Adipocyte (in vitro differentiated cells): ENCODE measurements around the gene NEU4.

ENCODE experiments used
- DNase-seq: peaks from one replicate; pipeline ENCODE4 v3.0.0-alpha.2; 2015; ENCODE audit warnings: low read depth
- H3K27me3 ChIP-seq: replicated peaks from 2 replicates; pipeline ENCODE4 v1.7.0; 2013; ENCODE audit warnings: mild to moderate bottlenecking, low read length, moderate library complexity; ENCODE audit not compliant: control insufficient read depth, insufficient read depth
- H3K36me3 ChIP-seq: 2 replicates; pipeline ENCODE4 v1.7.0; 2013; ENCODE audit warnings: low read length, mild to moderate bottlenecking, moderate library complexity; ENCODE audit not compliant: control insufficient read depth, insufficient read depth, severe bottlenecking
- H3K4me1 ChIP-seq: 2 replicates; pipeline ENCODE4 v1.7.0; 2013; ENCODE audit warnings: mild to moderate bottlenecking, low read length, moderate library complexity; ENCODE audit not compliant: control insufficient read depth, insufficient read depth
- H3K4me3 ChIP-seq: 2 replicates; pipeline ENCODE4 v1.7.0; 2013; ENCODE audit warnings: mild to moderate bottlenecking, low read length, moderate library complexity
- H3K9ac ChIP-seq: 2 replicates; pipeline ENCODE4 v1.7.0; 2013; ENCODE audit warnings: mild to moderate bottlenecking, low read length, moderate library complexity
- H3K9me3 ChIP-seq: 2 replicates; pipeline ENCODE4 v1.7.0; 2013; ENCODE audit warnings: mild to moderate bottlenecking, low read length, moderate library complexity; ENCODE audit not compliant: control insufficient read depth

The NEU4 gene

GRCh38 chr2:241855245-241855887, 46.4 kb downstream of the NEU4 start:
- no peaks in the 10 kb centered on the region for H3K36me3 ChIP-seq
- peaks cover 15% of the 10 kb centered on the region for H3K4me1 ChIP-seq
- DNase-seq: no peak
- no peak overlapping the region for H3K9ac ChIP-seq
- no peaks in the 10 kb centered on the region for H3K9me3 ChIP-seq
- H3K4me3 ChIP-seq: no peak overlapping the region
- H3K27me3 ChIP-seq: peaks cover 18% of the 10 kb centered on the region

DNA sequence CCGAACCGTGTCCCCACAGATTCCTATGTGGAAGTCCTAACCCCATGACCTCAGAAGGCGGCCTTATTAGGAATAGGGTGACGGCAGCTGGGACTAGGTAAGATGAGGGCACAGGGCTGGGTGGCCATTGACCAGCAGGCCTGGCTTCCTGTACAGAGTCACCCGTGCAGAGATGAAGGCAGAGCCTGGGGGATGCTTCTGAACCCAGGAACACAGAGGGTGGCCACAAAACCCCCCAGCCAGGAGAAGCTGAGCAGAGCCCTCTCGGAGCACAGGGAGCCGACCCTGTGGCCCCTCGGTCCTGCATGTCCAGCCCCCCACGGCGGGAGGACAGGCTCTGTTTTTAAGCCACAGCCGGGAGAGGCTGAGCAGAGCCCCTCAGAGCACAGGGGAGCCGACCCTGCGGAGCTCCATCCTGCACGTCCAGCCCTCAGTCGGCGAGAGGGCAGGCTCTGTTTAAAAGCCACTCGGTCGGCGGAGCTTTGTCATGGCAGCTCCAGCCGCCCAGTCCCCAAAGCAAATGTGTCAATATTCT, 47.0 kb downstream of the NEU4 start:
- Histone ChIP-seq H3K9ac (no peak overlapping the region), H3K4me3 (no peak overlapping the region), H3K36me3 (no peaks in the 10 kb centered on the region), H3K9me3 (no peaks in the 10 kb centered on the region), H3K4me1 (peaks cover 16% of the 10 kb centered on the region), H3K27me3 (peaks cover 14% of the 10 kb centered on the region)
- DNase-seq: no peak

GRCh38 chr2:241857041-241857541, 48.1 kb downstream of the NEU4 start:
- no peaks in the 10 kb centered on the region for H3K36me3 ChIP-seq
- H3K4me3 ChIP-seq: no peak overlapping the region
- H3K27me3 ChIP-seq: peaks cover 16% of the 10 kb centered on the region
- H3K4me1 ChIP-seq: peaks cover 16% of the 10 kb centered on the region
- no peak for DNase-seq
- no peak overlapping the region for H3K9ac ChIP-seq
- no peaks in the 10 kb centered on the region for H3K9me3 ChIP-seq

GRCh38 chr2:241857572-241858121, 48.7 kb downstream of the NEU4 start:
- no peak for DNase-seq
- peaks cover 16% of the 10 kb centered on the region for H3K4me1 ChIP-seq
- peaks cover 16% of the 10 kb centered on the region for H3K27me3 ChIP-seq
- H3K9ac ChIP-seq: no peak overlapping the region
- H3K9me3 ChIP-seq: no peaks in the 10 kb centered on the region
- H3K4me3 ChIP-seq: no peak overlapping the region
- no peaks in the 10 kb centered on the region for H3K36me3 ChIP-seq

GRCh38 chr2:241858206-241859016, 49.4 kb downstream of the NEU4 start, which contains the start of gene PDCD1:
Gene PDCD1, minus strand, starts transcription at chr2:241858894. Its CDS starts 56 bp downstream, at chr2:241858838.
- Histone ChIP-seq H3K27me3 (peaks cover 18% of the 10 kb centered on the region), H3K9ac (peak within 1 kb of the TSS; percentile 43), H3K4me3 (peak within 1 kb of the TSS; percentile 28), H3K9me3 (no peaks in the 10 kb centered on the region), H3K36me3 (no peaks in the 10 kb centered on the region), H3K4me1 (peaks cover 16% of the 10 kb centered on the region)
- DNase-seq: no peak

DNA sequence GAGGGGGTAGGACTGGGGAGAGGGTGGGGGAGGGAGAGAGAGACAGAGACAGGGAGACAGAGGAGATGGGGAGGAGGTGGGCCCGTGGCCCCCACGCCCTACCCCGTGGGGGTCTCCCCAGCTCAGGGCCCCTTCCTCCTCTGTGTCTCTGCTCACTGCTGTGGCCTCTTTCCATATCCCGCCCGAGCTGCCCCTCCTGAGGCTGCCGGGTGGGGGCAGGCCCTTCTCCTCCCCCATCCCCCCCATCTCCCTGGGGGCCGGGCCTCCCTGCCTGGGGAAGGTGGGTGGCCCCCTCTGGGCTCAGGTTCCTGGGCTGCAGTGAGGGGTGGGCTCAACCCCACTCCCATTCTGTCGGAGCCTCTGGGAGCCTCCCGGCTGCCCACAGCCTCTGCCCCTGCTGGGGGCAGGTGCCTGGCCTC, 50.0 kb downstream of the NEU4 start:
- DNase-seq: no peak
- Histone ChIP-seq H3K36me3 (no peaks in the 10 kb centered on the region), H3K27me3 (peaks cover 20% of the 10 kb centered on the region), H3K4me3 (peak overlapping the region; percentile 28), H3K9me3 (no peaks in the 10 kb centered on the region), H3K4me1 (peaks cover 18% of the 10 kb centered on the region), H3K9ac (no peak overlapping the region)

- DNase-seq: no peak
- peak overlapping the region; percentile 28 for H3K4me3 ChIP-seq
Measured at GRCh38 chr2:241859436-241860183, 50.6 kb downstream of the NEU4 start.

GRCh38 chr2:241860184-241861078, 51.4 kb downstream of the NEU4 start:
- peaks cover 21% of the 10 kb centered on the region for H3K4me1 ChIP-seq
- no peak overlapping the region for H3K9ac ChIP-seq
- no peaks in the 10 kb centered on the region for H3K36me3 ChIP-seq
- H3K4me3 ChIP-seq: no peak overlapping the region
- H3K9me3 ChIP-seq: no peaks in the 10 kb centered on the region
- H3K27me3 ChIP-seq: peaks cover 31% of the 10 kb centered on the region
- no peak for DNase-seq

More at GRCh38 chr2:241859436-241860183, 50.6 kb downstream of the NEU4 start:
- no peaks in the 10 kb centered on the region for H3K36me3 ChIP-seq
- no peaks in the 10 kb centered on the region for H3K9me3 ChIP-seq
- H3K4me1 ChIP-seq: peaks cover 21% of the 10 kb centered on the region
- peak overlapping the region; percentile 43 for H3K9ac ChIP-seq
- H3K27me3 ChIP-seq: peaks cover 26% of the 10 kb centered on the region

GRCh38 chr2:241861264-241861663, 52.3 kb downstream of the NEU4 start:
- H3K4me1 ChIP-seq: peaks cover 21% of the 10 kb centered on the region
- H3K9ac ChIP-seq: no peak overlapping the region
- H3K27me3 ChIP-seq: peaks cover 34% of the 10 kb centered on the region
- H3K36me3 ChIP-seq: no peaks in the 10 kb centered on the region
- no peaks in the 10 kb centered on the region for H3K9me3 ChIP-seq
- no peak overlapping the region for H3K4me3 ChIP-seq
- no peak for DNase-seq

DNA sequence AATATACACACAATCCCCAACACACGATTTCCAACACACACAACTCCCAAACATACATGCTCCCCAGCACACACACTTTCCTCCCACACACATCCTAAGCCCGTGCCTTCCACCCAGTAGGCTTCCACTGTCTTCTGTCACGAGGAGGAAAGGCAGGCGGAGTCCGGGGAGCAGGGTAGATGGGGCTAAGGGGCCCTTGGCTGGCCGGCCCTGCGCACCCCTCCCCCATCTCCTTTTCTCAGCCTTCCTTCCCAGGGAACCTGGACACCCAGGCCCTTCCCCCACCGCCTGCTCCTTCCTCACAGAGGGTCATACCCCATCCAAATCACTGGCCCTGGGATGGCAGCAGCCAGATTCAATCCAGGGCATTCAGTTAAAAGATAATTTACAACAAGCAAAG, 53.1 kb downstream of the NEU4 start:
- H3K36me3 ChIP-seq: no peaks in the 10 kb centered on the region
- H3K9me3 ChIP-seq: no peaks in the 10 kb centered on the region
- no peak for DNase-seq
- H3K4me1 ChIP-seq: peaks cover 18% of the 10 kb centered on the region
- H3K4me3 ChIP-seq: no peak overlapping the region
- H3K27me3 ChIP-seq: peaks cover 37% of the 10 kb centered on the region
- H3K9ac ChIP-seq: no peak overlapping the region
